WTC11 (cell line): ENCODE data around the gene SYCP2L.

Source experiments
- JUN ChIP-seq: sonication (generic); formaldehyde crosslinking; IDR thresholded peaks from 2 replicates; pipeline ENCODE4 v1.8.0; 2023; ENCODE audit warnings: mild to moderate bottlenecking, missing genetic modification reagents
- KAT7 ChIP-seq: sonication (generic); formaldehyde crosslinking; IDR thresholded peaks from 2 replicates; pipeline ENCODE4 v1.8.1; 2023; ENCODE audit warnings: missing genetic modification reagents, mild to moderate bottlenecking, borderline replicate concordance
- NFYB ChIP-seq: sonication (generic); formaldehyde crosslinking; conservative IDR thresholded peaks from 2 replicates; pipeline ENCODE4 v1.8.0; 2022; ENCODE audit warnings: low read depth, missing genetic modification reagents
- TF ChIP-seq, protein P1 (sequence below): sonication (generic); formaldehyde crosslinking; IDR thresholded peaks from 2 replicates; pipeline ENCODE4 v1.8.0; 2022; ENCODE audit warnings: missing genetic modification reagents
- TF ChIP-seq, protein P2 (sequence below): fragments of 200-600 bp; IDR thresholded peaks from 2 replicates; pipeline ENCODE4 v1.8.0; 2022; ENCODE audit warnings: antibody characterized with exemption
- TF ChIP-seq, protein P3 (sequence below): sonication (generic); formaldehyde crosslinking; IDR thresholded peaks from 2 replicates; pipeline ENCODE4 v1.8.0; 2022; ENCODE audit warnings: mild to moderate bottlenecking, missing genetic modification reagents
- TF ChIP-seq, protein P4 (sequence below): sonication (generic); formaldehyde crosslinking; IDR thresholded peaks from 2 replicates; pipeline ENCODE4 v1.8.1; 2022; ENCODE audit warnings: missing genetic modification reagents, borderline replicate concordance
- TF ChIP-seq, protein P5 (sequence below): sonication (generic); formaldehyde crosslinking; IDR thresholded peaks from 2 replicates; pipeline ENCODE4 v1.8.1; 2022; ENCODE audit warnings: low read depth, missing genetic modification reagents, borderline replicate concordance
- TF ChIP-seq, protein P6 (sequence below): sonication (generic); formaldehyde crosslinking; IDR thresholded peaks from 2 replicates; pipeline ENCODE4 v1.8.1; 2022; ENCODE audit warnings: low read depth, mild to moderate bottlenecking, moderate library complexity, missing genetic modification reagents, borderline replicate concordance
- TF ChIP-seq, protein P7 (sequence below): sonication (generic); formaldehyde crosslinking; IDR thresholded peaks from 2 replicates; pipeline ENCODE4 v1.8.1; 2023; ENCODE audit warnings: mild to moderate bottlenecking, missing genetic modification reagents

DNA sequence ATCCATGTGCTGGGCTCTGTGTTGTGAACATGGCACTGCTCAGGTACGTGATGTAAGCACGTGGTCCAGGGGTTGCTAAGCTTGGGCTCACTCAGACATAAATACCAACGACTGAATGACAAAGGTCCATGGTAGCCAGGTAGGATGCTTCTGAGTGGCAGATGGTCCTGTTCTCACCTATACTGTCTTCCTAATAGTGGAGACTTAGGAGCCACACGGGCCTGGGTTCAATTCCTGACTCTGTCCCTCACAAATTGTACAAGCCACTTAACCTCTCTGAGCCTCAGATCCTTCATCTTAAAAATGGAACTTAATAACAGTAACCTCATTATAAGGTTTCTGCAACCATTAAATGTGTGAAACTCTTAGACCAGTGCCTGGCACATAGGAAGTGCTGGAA, 11.8 kb upstream of the SYCP2L start:
- TF ChIP-seq, protein P1, sequence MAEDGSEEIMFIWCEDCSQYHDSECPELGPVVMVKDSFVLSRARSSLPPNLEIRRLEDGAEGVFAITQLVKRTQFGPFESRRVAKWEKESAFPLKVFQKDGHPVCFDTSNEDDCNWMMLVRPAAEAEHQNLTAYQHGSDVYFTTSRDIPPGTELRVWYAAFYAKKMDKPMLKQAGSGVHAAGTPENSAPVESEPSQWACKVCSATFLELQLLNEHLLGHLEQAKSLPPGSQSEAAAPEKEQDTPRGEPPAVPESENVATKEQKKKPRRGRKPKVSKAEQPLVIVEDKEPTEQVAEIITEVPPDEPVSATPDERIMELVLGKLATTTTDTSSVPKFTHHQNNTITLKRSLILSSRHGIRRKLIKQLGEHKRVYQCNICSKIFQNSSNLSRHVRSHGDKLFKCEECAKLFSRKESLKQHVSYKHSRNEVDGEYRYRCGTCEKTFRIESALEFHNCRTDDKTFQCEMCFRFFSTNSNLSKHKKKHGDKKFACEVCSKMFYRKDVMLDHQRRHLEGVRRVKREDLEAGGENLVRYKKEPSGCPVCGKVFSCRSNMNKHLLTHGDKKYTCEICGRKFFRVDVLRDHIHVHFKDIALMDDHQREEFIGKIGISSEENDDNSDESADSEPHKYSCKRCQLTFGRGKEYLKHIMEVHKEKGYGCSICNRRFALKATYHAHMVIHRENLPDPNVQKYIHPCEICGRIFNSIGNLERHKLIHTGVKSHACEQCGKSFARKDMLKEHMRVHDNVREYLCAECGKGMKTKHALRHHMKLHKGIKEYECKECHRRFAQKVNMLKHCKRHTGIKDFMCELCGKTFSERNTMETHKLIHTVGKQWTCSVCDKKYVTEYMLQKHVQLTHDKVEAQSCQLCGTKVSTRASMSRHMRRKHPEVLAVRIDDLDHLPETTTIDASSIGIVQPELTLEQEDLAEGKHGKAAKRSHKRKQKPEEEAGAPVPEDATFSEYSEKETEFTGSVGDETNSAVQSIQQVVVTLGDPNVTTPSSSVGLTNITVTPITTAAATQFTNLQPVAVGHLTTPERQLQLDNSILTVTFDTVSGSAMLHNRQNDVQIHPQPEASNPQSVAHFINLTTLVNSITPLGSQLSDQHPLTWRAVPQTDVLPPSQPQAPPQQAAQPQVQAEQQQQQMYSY (CRISPR knock-in tag): no peak
- TF ChIP-seq, protein P2, sequence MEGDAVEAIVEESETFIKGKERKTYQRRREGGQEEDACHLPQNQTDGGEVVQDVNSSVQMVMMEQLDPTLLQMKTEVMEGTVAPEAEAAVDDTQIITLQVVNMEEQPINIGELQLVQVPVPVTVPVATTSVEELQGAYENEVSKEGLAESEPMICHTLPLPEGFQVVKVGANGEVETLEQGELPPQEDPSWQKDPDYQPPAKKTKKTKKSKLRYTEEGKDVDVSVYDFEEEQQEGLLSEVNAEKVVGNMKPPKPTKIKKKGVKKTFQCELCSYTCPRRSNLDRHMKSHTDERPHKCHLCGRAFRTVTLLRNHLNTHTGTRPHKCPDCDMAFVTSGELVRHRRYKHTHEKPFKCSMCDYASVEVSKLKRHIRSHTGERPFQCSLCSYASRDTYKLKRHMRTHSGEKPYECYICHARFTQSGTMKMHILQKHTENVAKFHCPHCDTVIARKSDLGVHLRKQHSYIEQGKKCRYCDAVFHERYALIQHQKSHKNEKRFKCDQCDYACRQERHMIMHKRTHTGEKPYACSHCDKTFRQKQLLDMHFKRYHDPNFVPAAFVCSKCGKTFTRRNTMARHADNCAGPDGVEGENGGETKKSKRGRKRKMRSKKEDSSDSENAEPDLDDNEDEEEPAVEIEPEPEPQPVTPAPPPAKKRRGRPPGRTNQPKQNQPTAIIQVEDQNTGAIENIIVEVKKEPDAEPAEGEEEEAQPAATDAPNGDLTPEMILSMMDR: no peak
- TF ChIP-seq NFYB (no peak), JUN (CRISPR knock-in tag) (no peak), KAT7 (CRISPR knock-in tag) (no peak)
- TF ChIP-seq, protein P3, sequence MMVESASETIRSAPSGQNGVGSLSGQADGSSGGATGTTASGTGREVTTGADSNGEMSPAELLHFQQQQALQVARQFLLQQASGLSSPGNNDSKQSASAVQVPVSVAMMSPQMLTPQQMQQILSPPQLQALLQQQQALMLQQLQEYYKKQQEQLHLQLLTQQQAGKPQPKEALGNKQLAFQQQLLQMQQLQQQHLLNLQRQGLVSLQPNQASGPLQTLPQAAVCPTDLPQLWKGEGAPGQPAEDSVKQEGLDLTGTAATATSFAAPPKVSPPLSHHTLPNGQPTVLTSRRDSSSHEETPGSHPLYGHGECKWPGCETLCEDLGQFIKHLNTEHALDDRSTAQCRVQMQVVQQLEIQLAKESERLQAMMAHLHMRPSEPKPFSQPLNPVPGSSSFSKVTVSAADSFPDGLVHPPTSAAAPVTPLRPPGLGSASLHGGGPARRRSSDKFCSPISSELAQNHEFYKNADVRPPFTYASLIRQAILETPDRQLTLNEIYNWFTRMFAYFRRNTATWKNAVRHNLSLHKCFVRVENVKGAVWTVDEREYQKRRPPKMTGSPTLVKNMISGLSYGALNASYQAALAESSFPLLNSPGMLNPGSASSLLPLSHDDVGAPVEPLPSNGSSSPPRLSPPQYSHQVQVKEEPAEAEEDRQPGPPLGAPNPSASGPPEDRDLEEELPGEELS (CRISPR knock-in tag): no peak
- TF ChIP-seq, protein P4, sequence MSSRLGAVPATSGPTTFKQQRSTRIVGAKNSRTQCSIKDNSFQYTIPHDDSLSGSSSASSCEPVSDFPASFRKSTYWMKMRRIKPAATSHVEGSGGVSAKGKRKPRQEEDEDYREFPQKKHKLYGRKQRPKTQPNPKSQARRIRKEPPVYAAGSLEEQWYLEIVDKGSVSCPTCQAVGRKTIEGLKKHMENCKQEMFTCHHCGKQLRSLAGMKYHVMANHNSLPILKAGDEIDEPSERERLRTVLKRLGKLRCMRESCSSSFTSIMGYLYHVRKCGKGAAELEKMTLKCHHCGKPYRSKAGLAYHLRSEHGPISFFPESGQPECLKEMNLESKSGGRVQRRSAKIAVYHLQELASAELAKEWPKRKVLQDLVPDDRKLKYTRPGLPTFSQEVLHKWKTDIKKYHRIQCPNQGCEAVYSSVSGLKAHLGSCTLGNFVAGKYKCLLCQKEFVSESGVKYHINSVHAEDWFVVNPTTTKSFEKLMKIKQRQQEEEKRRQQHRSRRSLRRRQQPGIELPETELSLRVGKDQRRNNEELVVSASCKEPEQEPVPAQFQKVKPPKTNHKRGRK: no peak
- TF ChIP-seq, protein P5, sequence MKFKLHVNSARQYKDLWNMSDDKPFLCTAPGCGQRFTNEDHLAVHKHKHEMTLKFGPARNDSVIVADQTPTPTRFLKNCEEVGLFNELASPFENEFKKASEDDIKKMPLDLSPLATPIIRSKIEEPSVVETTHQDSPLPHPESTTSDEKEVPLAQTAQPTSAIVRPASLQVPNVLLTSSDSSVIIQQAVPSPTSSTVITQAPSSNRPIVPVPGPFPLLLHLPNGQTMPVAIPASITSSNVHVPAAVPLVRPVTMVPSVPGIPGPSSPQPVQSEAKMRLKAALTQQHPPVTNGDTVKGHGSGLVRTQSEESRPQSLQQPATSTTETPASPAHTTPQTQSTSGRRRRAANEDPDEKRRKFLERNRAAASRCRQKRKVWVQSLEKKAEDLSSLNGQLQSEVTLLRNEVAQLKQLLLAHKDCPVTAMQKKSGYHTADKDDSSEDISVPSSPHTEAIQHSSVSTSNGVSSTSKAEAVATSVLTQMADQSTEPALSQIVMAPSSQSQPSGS (CRISPR knock-in tag): no peak
- TF ChIP-seq, protein P6, sequence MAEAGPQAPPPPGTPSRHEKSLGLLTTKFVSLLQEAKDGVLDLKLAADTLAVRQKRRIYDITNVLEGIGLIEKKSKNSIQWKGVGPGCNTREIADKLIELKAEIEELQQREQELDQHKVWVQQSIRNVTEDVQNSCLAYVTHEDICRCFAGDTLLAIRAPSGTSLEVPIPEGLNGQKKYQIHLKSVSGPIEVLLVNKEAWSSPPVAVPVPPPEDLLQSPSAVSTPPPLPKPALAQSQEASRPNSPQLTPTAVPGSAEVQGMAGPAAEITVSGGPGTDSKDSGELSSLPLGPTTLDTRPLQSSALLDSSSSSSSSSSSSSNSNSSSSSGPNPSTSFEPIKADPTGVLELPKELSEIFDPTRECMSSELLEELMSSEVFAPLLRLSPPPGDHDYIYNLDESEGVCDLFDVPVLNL: no peak
- TF ChIP-seq, protein P7, sequence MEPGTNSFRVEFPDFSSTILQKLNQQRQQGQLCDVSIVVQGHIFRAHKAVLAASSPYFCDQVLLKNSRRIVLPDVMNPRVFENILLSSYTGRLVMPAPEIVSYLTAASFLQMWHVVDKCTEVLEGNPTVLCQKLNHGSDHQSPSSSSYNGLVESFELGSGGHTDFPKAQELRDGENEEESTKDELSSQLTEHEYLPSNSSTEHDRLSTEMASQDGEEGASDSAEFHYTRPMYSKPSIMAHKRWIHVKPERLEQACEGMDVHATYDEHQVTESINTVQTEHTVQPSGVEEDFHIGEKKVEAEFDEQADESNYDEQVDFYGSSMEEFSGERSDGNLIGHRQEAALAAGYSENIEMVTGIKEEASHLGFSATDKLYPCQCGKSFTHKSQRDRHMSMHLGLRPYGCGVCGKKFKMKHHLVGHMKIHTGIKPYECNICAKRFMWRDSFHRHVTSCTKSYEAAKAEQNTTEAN (CRISPR knock-in tag): no peak
